GM19438 (cell line): ENCODE data around the gene ERAL1.
"Not testable (repeated sequence)": the region's sequence is repeated elsewhere in the genome, so short reads cannot be mapped to it uniquely, and the experiment has no call there.

Experiments used
- ATAC-seq: cut with Tn5 transposase; IDR thresholded peaks from one replicate; pipeline ENCODE4 v1.9.1; 2021; ENCODE audit warnings: low read depth; ENCODE audit not compliant: unreplicated experiment

ERAL1 gene

DNA sequence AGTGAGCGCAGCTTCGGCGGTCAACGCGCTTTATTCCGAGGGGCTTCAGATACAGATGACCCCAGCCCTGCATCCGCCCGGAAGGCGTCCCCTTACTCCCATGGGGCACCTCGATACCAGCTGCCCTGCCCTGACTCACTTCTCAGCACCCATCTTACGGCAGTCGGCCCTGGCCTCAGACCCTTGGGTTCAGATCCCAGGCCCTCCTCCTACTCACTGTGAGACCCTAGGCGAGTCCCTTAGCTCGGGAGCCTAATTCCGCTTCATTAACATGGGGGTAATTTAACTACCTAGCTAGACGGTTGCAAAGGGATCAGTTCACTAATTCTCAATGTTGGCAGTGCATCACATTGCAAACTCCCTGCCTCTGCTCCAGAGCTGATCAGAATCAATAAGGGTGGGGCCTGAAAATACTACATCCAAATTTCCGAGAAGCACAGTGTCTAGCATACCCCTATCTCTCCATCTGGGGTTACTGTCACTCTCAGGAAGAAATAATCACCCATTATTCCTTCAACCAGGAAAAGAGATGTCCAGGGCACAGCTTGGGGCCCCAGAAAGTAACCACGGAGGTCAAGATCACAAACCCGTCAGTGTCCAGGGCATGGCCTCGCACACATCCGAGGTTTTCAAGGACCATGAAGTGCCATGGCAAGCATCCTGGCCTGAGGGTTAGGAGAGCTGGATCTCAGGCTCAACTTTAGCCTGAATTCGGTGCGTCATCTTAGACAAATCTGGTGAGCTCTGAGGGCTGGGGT is 43.1 kb downstream of the ERAL1 start:
- no peak for ATAC-seq

DNA sequence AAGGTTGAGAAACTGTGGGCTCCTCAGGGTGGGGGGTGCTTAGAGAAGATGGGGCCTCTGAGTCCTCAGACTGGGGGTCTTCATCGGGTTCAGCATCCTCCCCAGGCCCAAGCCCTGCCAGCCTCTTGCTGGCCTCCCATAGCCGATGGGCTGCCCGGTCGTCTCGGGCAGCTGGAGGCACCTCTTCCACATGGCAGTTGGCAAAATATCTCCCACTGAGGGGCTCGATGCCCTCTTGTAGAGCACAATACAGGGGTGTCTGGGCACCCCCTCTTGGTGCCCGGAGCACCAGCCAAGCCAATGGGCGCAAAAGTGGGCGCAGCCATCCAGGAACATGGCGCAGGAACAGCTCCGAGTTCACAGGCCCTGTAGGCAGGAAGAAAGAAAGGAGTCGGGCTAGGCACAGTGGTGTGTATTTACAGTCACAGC is 43.7 kb downstream of the ERAL1 start:
- no peak for ATAC-seq

DNA sequence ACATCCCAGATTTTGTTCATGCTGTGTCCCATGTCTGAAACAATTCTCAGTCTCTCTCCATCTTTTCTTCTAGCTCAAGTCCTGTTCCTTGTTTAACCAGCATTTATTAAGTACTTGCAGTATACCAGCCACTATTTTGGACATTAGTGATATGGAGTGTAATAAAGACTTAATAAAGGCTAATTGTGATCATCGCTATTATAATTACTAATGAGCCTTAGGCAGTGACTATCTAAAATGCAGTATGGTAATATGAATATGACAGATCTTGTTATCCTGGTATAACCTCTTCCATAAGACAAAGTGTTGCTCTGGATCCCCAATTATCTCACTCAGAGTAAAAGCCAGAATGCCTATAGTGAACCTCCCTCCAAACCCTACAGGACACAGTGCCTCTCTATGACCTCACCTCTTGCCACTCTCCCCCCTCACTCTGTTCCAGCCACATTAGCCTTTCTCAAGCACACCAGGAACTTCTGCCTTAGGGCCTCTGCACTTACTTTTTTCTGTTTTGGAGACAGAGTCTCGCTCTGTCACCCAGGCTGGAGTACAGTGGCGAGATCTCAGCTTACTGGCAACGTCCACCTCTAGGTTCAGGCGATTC is 44.5 kb downstream of the ERAL1 start:
- ATAC-seq: no peak

DNA sequence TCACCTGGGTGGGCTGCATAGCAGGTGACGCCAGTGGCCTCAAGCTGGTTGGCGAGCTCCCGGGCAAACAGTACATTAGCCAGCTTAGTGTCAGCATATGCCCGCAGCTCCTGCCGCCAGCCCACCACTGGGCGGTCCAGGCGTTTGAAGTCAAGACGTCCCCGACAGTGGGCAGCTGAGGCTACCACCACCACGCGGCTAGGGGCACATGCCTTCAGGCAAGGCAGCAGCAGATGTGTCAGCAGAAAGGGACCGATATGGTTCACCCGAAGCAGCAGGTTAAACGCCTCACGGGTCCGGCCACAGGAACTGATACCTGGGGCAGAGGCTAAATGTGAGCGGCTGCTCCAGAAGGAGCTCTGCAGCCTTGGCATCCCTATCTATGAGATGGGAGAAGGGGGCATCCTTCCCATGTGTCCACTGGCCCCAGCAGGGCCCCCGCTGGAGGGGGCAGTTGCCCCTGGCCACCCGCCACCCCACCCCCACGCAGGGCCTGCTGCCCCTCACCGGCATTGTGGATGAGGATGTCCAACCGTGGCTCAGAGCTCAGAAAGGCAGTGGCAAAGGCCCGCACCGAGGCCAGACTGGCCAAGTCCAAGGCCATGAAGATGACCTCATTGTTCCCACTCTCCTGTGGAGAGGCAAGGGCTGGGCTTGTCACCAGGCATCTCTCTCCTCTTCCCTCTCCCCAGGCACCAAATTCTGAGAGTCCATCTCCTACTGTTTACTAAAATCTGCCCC is 46.3 kb downstream of the ERAL1 start:
- no peak for ATAC-seq

DNA sequence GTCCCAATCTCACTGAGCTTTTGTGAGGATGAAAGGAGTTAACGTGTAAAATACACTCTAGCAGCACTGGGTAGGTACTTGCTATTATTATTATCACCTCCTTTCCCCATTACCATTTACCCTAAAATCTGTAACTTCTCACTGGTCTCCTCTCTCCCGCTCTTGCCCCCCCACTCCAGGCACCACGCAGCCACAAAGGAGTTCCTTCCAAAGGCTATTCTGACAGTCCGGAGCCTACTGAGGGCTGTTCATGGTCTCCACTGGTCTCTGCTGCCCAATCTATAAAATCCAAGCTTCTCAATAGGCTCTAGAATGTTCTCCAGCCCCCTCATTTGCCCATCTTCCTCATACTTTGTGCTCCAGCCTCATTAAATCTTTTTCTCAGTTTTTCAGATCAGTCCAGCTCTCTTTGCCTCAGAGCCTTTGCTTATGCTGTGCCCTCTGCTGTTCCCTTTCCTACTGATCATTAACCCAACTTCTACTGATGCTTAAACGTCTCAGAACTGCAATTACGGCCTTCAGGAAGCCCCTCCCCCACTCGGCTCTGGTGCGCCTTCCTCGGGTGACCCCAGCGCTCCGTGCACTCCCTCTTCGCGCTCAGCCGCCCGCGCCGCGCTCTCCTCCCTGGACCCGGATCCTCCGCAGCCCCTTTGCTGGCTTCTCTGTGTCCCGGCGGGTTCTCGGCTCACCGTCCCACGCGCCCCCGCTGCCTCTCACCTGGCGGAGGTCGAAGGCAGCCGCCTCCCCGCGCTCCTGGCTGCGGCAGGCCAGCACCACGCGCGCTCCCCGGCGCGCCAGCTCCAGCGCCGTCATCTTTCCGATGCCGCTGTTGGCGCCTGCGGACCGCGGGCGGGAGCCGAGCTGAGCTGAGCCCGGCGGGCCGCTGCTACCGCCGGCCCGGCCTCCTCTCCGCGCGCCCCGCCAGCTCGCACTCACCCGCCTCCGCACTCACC is 47.3 kb downstream of the ERAL1 start:
- ATAC-seq: peak; percentile 37

DNA sequence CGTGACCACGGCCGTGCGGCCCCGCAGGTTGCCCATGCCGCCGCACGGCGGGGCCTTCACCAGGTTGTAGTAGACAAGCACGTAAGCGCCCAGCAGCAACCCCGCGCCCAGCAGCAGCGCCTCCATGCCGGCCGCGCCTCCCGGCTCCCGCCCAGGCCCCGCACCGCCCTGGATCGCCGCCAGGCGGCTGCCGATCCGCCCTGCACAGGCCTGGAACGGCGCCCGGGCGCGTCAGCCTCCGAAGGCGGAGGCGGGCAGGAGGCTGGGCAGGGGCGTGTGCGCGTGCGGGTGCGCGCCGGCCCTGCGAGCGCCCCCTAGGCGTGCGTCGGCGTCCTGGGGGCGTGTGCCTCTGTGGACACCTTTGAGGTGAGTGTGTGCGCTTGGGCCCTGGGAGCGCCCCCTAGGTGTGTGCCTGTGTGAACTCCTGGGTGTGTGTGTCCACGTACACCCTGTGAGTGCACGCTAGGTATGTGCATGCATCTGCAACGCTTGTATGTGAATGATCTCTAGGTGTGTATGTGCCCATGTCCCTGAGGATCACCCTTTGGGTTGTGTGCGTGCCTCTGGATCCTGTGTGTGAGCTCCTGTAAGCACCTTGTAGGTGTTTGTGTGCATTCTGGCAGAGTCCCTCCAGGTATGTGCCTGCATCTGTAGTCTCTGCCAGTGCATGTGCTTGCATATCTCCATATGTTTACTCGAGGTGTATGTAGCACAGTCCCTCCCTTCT is 48.2 kb downstream of the ERAL1 start, which contains the start of gene DHRS13:
TSS of gene DHRS13 (minus strand) at position 261 of the 727 bp plus-strand sequence. CDS start at position 126, 135 bp downstream.
- ATAC-seq: peak; percentile 82

DNA sequence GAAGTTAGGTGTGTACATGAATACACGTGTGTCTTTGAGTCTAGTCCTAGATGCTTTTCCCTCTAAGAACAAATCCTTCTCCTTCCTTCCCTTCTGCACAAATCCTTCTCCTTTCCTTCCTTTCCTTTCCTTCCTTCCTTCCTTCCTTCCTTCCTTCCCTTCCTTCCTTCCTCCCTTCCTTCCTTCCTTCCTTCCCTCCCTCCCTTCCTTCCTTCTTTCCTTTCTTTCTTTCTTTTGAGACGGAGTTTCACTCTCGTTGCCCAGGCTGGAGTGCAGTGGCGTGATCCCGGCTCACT is 48.7 kb downstream of the ERAL1 start:
- not testable (repeated sequence) for ATAC-seq

DNA sequence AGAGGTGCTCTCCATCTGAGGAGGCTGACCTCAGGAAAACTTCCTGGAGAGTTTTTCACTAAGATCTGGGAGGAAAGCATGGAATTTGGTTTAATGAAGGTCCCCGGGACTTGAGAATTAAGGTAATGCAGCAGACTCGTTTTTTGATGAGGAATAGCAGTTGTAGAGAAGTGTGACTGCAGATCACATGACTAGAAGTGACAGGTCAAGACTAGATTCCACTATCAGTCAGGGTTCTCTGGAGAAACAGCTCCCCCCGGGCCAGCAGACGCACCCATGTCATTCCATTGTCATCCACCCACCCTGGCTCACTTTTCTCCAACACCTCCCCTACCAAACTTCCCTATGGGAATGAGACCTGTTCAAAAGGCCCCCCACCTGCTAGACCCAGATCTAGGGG is 50.0 kb downstream of the ERAL1 start:
- ATAC-seq: no peak

DNA sequence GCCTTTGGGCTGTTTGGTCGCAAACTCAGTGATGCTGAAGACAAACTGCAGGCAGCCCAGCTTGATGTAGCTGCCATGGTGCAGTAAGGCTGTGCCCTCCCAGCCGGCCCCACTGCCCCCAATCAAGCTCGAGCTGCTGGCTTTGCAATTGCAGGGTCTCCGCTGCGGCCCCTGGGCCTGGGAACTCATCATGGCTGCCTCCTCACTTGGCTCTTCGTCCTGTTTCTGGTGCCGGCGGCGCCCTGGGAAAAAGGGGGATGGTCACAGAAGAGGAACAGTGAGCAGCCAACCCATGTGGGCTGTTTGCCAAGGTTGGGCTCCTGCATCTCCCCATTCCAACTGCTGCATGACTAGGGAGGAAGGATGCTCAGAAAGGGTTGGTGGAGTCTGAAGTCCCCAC is 51.5 kb downstream of the ERAL1 start:
- ATAC-seq: no peak

DNA sequence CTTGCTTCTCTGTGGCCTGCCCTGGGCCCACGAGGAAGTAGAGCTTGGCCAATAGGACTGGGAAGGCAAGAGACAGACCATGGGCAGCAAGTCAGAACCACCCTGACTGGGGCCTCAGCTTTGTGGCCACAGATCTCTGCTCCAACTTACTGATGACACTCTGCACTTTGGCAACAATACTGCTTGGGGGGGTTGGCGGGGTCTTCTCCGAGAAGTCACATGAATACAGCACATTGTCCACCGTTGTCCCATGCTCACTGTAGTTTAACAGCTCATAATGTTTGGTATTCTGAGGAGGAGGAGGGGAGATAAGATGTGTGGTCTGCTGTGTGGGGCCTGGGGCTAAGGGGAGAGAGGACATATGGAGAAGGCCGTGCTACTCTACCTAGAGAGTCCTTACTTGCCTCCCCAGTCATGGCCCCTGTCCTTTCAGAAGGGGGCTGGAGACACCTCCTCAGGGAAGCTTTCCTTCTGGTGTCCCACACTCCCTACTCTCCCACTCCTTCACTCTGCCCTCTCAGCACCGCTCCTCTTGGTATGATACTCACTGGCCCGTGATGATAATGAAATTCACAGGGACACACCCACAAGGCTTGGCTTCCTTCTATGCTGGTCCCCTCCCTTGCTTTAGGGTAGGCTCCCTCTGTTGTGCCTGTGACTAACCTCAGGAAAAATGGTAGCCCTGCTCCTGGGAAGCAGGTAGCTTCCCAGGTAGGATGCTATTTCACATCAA is 52.1 kb downstream of the ERAL1 start:
- no peak for ATAC-seq

DNA sequence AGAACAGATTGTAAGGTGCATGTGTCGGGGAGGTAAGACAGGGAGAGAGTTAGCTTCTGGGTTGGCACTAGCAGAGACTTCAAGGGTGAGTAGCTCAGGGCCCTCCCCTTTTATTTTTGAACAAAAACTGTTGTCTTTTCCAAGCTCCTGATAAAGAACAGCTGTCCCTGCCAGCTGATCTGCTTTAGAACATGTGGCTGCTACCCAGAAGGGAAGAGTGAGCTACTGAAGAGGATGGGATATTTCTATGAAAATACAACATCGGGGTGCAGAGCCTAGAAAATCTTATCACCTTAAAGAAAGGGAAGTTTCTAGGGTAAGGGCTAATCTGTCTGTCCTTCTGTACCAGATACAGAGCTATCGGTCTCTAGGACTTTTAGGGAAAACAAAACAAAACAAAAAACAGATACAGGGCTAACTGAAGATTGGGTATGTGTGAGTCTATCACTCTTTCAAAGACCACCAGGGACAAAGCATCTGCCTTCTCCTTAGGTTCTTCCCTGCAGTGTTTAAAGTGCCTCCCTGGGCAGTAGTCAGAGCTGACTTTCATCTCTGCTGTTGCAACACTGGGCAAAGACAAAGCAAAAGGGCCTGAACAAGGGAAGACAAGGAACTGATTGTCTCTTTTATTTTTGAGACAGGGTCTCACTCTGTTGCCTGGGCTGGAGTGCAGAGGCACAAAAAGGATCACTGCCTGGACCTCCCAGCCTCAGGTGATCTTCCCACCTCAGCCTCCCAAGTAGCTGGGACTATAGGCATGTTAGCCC is 53.1 kb downstream of the ERAL1 start:
- no peak for ATAC-seq

DNA sequence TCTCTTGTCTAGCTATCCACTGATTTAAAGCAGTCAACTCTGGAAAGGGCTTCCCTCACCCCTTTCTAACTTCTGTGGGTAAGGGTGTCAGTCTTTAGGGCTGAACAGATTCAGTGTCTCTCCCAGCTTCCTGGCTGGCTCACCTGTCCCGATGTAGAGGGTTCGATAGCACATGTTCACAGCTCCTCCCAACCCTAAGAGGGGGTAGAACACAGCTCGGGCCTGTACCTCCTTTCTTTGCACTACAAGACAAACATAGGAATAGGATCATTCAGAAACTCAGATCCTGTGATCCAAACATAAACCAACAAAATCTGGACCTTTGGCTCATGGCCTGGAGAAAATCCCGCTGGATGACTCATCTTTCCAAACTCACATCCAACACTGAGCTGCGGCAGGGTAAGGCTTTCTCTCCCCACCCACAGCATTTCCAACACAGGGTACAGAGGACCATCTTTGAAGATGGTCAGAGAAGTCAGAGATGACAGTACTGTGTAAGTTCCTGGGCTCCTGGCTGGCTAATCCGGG is 53.9 kb downstream of the ERAL1 start:
- no peak for ATAC-seq

DNA sequence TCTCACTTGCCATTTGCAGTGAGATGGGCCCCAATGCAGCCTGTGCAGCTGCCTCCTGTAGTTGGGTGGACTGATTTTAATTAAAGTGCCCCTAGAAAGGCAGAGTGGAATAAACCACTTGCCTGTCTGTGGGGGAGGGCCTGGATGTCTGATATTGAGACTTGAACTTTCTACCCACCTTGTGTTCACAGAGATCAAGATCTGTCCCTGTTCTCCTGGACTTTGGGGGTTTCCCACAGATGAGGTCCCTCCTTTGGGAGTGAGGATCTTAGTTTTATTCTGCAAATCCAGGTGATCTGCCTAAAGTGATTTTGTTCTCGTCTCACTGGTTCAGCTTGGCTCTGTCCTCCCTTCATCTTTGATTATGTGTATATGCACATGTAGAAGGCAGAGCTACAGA is 55.7 kb downstream of the ERAL1 start:
- no peak for ATAC-seq
